AG08395 (cell line): ENCODE data around the gene BRAT1.

ENCODE experiments used
- DNase-seq: peaks from one replicate; pipeline ENCODE4 v3.0.0; 2012; ENCODE audit warnings: mixed read lengths, low spot score

The BRAT1 gene

DNA sequence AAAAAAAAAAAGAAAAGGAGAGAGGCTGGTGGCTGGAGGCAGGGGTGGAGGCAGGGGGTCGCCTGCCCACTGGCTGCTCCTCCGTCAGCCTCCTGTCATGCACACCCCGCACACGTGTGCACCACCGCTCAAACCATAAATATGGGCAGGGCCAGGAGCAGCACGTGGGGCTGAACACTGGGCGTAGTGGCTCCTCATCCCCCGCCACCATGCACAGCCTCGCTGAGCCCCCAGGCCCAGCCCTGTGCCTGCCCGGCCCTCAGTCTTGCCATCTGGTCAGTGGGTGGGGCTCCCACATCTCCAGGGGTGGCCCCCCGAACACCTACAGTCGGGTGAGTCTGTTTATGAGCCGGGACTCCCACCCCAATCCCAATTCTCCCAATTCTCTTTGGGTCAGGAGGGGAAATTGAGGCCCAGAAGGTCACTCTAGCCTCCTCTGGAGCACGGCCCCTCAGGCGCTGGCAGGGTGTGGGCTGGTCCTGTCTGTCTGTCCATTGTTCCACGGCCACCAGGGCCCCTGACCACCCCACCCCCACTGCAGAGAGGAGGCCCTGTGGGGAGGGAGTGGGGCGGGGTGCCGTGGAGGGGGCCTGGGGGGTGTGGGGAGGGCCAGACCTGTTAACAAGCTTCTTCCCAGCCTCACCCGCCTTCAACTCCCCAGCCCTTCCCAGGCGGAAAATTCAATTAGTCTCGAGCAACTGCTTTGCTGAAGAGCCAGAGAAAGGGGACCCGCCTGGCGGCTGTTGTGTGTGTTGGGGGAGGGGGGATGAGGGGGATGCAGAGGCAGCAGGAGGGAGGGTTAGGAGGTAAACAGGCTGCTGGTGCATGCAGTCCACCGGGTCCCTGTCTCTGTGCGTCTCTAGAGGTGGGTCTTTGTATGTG lies 59.7 kb downstream of the BRAT1 start:
- no peak for DNase-seq

- no peak for DNase-seq
These were observed 60.9 kb downstream of the BRAT1 start for GRCh38 chr7:2494191-2495130.

DNA sequence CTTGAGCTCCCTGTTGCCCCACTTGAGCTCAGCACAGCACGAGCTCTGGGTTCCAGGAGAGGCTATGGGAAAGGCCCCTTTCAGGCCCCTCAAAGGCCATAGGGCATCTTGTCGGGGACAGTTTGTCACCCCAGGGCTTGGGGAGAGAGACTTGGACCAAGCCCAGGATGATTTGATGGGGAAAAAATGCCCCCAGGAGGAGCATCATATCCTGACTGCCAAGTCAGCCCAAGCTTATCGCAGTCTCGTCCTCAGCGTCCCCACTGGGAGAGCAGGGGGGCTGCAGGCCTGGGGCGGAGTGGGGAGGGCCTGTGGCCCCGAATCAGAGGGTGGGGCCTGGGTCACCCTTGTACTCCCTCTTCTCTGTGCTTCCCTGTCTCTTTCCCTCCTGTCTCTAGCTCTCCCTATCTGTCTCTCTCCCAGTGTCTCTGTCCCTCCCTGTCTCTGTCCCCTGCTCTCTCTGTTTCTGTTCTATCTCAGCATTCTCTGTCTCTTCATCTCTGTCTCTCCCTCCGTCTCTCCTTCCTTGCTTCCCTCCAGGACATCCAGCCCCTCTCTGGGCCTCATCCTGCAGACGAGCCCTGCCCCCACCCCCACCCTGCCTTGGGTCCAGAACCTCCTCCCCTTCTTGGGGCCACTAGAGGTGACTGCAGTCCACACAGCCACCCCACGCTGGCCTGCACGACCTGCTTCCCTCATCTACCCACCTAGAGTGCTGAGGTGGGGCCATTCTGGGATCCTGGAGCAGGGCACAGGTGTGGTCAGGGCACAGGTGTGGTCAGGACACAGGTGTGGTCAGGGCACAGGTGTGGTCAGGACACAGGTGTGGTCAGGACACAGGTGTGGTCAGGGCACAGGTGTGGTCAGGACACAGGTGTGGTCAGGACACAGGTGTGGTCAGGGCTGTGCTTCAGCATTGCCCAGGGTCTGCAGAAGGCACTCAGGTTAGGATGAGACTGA lies 61.8 kb downstream of the BRAT1 start:
- DNase-seq, result peak; percentile 50

GRCh38 chr7:2492038-2492437 lies 63.3 kb downstream of the BRAT1 start:
- DNase-seq, result no peak

- no peak for DNase-seq
These were observed 65.1 kb downstream of the BRAT1 start for GRCh38 chr7:2490181-2490651.

- DNase-seq, result no peak
These were observed 66.6 kb downstream of the BRAT1 start for GRCh38 chr7:2488681-2489080.

GRCh38 chr7:2488272-2488645 lies 67.1 kb downstream of the BRAT1 start:
- peak; percentile 75 for DNase-seq
